ENCODE data around the gene CFAP90.

CFAP90 gene

GRCh38 chr5:7815892-7816534, 34.9 kb downstream of the CFAP90 start:
- DNase-seq: no peak

- DNase-seq: no peak
These were observed 36.1 kb downstream of the CFAP90 start for GRCh38 chr5:7814816-7815215.

- no peak for DNase-seq
These were observed 37.4 kb downstream of the CFAP90 start for GRCh38 chr5:7813576-7813975.

- DNase-seq: no peak
These were observed 37.9 kb downstream of the CFAP90 start for GRCh38 chr5:7813007-7813406.

- no peak for DNase-seq
These were observed 39.2 kb downstream of the CFAP90 start for GRCh38 chr5:7811715-7812114.

- no peak for DNase-seq
These were observed 41.9 kb downstream of the CFAP90 start for GRCh38 chr5:7808998-7809397.

- DNase-seq: no peak
These were observed 45.6 kb downstream of the CFAP90 start for GRCh38 chr5:7805379-7805778.

GRCh38 chr5:7803937-7804336, 47.0 kb downstream of the CFAP90 start:
- DNase-seq: no peak

- DNase-seq: no peak
These were observed 48.1 kb downstream of the CFAP90 start for GRCh38 chr5:7802855-7803254.

- peak; percentile 3 for DNase-seq
These were observed 48.9 kb downstream of the CFAP90 start for GRCh38 chr5:7801891-7802614.

GRCh38 chr5:7795306-7795705, 55.6 kb downstream of the CFAP90 start:
- no peak for DNase-seq

GRCh38 chr5:7794823-7795222, 56.1 kb downstream of the CFAP90 start:
- no peak for DNase-seq

GRCh38 chr5:7794311-7794710, 56.6 kb downstream of the CFAP90 start:
- no peak for DNase-seq

- no peak for DNase-seq
These were observed 57.0 kb downstream of the CFAP90 start for GRCh38 chr5:7793895-7794294.

GRCh38 chr5:7789567-7789966, 61.4 kb downstream of the CFAP90 start:
- DNase-seq: no peak

- DNase-seq: no peak
These were observed 63.2 kb downstream of the CFAP90 start for GRCh38 chr5:7787770-7788169.

- DNase-seq: no peak
These were observed 66.1 kb downstream of the CFAP90 start for GRCh38 chr5:7784683-7785380.

GRCh38 chr5:7781899-7782298, 69.0 kb downstream of the CFAP90 start:
- no peak for DNase-seq
